ENCODE data around the gene UGT3A2.
"Not testable (repeated sequence)": the region's sequence is repeated elsewhere in the genome, so short reads cannot be mapped to it uniquely, and the experiment has no call there.

Gene UGT3A2

DNA sequence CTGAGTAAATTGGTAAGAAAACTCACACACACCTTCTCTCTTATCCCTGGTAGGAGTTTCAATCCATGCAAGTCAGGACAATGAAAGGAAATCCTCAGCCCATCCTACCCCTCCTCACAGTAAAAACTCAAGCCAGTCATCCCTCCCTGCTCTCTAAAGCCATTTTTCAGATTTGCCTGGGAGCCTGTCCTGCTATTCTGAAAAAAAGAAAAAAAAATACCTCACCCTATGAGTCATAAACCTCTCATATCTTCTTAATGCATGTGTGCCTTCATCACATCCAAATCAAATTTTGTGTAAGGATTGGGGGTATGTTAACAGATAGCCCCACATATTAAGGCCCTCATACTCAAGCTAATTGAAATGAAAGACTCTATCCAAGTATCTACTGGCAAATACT, 14.1 kb downstream of the UGT3A2 start:
- no peak for DNase-seq (ENCODE audit: low read depth)

DNA sequence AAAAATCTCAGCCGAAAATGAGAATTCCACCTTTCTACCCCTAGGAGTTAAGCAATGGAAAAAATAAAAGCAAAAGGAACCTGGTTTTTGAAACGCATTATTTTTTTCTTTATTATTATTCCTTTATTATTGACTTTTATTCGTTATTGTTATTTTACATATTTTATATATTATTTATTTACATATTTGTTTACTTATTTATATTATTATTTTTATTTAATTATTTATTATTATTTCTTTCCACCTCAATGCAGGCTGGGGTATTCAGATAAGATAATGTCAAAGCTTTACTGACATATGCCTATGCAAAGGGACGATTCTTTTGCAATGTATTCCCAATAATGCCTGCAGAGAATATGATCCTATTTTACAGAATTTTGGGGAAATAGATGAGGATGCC, 16.7 kb downstream of the UGT3A2 start:
- DNase-seq (ENCODE audit: low read depth) = no peak

DNA sequence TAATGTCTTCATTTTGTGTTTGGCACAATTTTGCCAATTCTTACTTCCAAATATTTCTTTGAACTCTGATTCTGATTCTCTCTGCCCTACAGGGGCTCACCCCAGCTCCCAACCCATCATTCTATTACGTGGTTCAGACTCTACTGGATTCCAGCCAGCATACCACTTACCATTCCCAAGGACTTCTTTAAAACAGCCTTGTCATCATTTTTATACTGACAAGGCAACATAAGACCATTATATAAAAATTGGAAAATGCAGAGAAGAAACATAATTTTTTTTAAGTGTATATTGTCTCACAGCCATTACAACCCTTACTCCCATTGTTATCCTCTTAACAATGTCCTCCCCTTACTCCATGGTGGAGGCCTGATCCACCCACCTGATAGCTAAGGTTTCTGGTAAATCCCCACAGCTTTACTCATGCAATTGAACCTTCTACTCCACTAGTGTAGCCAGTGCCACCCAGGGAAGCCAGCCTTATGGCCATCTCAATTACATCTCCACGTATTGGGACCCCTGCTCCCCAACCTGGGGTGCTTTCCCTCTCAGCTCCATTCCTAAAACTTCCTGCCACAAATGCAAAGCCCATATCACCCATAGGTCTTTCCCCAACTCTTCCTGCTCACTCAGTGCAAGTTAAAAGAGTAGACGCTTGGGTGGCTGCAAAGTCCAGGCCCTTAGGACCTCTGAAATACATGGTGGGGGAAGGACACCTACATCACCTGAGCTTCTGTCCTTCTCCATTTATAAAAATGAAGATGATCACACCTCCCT, 19.1 kb downstream of the UGT3A2 start:
- no peak for DNase-seq (ENCODE audit: low read depth)

- DNase-seq (ENCODE audit: low read depth) = no peak
Observed at GRCh38 chr5:36045895-36046294, 20.8 kb downstream of the UGT3A2 start.

GRCh38 chr5:36041537-36041845, 25.2 kb downstream of the UGT3A2 start:
- no peak for DNase-seq (ENCODE audit: low read depth)

GRCh38 chr5:36040651-36041536, 25.8 kb downstream of the UGT3A2 start:
- no peak for DNase-seq (ENCODE audit: low read depth)

DNA sequence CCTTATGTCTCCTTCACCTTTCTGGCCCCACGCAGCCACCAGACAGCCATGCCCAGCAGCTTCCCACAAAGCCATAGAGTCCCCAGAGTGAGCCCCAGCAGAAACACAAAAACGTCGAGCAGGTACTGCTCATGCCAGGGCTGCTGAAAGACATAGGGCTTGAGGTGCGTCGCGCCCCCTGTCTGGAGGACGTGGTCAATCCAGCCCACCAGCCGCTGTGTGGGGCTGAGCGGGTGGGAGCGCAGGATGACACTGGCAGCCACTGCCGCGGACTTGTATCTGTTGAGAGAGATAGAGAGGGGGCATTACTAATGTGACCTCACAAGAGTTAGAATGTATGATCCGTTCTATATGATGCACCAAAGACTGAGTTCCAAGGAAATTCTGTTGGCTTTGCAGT, 31.0 kb downstream of the UGT3A2 start:
- DNase-seq (ENCODE audit: low read depth) = no peak

GRCh38 chr5:36034536-36035134, 32.0 kb downstream of the UGT3A2 start:
- DNase-seq (ENCODE audit: low read depth) = not testable (repeated sequence)

GRCh38 chr5:36033486-36033885, 33.2 kb downstream of the UGT3A2 start:
- DNase-seq (ENCODE audit: low read depth) = no peak

- no peak for DNase-seq (ENCODE audit: low read depth)
Observed at GRCh38 chr5:36033047-36033446, 33.6 kb downstream of the UGT3A2 start.

DNA sequence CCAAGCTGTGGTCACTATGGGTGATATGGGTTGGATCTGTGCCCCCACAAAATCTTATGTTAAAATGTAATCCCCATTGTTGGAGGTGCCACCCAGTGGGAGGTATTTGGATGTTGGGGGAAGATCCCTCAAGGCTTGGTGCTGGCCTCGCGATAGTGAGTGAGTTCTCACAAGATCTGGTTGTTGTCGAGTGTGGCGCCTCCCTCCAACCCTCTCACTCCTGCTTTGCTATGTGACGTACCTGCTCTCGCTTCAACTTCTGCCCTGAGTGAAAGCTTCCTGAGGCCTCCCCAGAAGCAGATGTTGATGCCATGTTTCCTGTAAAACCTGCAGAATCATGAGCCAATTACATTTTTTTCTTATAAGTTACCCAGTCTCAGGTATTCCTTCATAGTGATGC, 35.5 kb downstream of the UGT3A2 start:
- no peak for DNase-seq (ENCODE audit: low read depth)

- DNase-seq (ENCODE audit: low read depth) = no peak
Observed at GRCh38 chr5:36029914-36030313, 36.8 kb downstream of the UGT3A2 start.

DNA sequence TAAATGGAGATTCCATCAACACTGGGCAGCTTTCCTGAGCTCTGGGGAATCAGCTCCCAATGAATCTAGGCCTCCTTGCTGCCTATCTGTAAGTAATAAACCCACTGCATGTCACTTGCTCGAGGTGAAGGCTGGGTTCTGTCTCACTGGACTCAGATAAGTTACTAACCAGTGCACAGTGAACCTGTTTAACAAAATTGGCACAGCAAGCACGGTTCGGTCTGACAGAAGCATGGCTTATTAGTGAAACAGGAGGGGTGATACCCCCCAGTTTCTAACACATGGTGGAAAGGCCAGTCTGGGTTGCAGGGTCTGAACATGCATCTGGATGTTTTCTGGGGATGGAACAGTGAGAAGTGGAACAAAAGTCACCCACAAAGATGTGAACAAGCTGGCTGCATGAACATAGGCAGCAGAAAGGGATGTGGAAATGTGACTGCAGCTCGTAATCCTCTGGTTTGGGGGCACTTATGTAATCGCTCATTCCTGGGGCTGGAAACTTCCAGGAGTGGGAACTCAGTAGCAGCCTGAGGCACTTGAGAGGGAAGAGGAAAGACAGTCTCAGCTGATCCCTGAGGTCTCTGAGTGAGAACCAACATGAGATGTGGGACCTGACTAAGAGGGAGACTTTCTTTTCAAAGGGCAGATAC, 37.7 kb downstream of the UGT3A2 start:
- DNase-seq (ENCODE audit: low read depth) = no peak

- DNase-seq (ENCODE audit: low read depth) = no peak
Observed at GRCh38 chr5:36027711-36028110, 39.0 kb downstream of the UGT3A2 start.

GRCh38 chr5:36026706-36027465, 39.8 kb downstream of the UGT3A2 start:
- no peak for DNase-seq (ENCODE audit: low read depth)

GRCh38 chr5:36022246-36022645, 44.4 kb downstream of the UGT3A2 start:
- DNase-seq (ENCODE audit: low read depth) = not testable (repeated sequence)

DNA sequence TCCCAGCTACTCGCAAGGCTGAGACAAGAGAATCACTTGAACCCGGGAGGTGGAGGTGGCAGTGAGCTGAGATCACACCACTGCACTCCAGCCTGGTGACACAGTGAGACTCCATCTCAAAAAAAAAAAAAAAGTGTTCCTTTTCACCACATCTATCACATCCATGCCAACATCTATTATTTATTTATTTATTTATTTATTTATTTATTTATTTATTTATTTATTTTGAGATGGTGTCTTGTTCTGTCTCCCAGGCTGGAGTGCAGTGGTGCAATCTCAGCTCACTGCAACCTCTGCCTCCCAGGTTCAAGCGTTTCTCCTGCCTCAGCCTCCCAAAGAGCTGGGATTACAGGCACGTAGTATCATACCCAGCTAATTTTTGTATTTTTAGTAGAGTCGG, 47.1 kb downstream of the UGT3A2 start:
- DNase-seq (ENCODE audit: low read depth) = not testable (repeated sequence)

DNA sequence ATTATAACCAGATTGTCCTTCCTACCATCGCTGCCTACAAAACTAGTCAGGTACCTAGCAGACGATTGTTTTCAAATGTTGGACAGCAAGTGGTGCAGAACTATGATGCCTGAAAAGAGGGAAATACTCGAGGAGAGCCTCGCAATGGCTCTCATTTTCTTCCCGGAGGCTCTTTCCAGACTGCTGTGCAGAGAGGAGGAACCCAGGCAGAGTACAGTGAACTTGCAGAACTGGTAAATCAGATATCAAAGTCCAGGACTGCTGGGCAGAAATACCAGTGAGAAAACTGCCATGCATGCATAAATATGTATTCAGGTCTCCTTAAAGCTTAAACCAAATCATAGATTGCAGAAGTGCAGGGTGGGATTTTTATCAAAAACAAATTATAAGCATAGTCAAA, 49.1 kb downstream of the UGT3A2 start:
- no peak for DNase-seq (ENCODE audit: low read depth)

DNA sequence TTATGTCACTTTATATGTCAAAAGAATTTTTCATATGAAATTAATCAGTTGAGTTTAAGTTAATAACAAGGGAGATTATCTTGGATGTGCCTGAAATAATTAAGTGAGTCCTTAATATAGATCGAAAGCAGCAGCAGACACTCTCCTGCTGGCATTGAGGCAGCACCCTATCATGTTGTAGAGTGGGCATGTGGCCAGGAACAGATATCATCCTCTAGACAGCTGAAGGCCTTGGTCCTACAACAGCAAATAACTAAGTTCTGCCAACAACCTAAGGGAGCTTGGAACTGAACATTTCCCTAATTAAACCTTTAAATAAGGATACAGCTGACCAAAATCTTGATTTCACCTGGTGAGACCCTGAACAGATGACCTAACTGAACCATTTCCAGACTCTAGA, 49.7 kb downstream of the UGT3A2 start:
- DNase-seq (ENCODE audit: low read depth) = no peak

GRCh38 chr5:36013182-36013581, 53.5 kb downstream of the UGT3A2 start:
- DNase-seq (ENCODE audit: low read depth) = no peak

- DNase-seq (ENCODE audit: low read depth) = no peak
Observed at GRCh38 chr5:36009698-36010097, 57.0 kb downstream of the UGT3A2 start.

DNA sequence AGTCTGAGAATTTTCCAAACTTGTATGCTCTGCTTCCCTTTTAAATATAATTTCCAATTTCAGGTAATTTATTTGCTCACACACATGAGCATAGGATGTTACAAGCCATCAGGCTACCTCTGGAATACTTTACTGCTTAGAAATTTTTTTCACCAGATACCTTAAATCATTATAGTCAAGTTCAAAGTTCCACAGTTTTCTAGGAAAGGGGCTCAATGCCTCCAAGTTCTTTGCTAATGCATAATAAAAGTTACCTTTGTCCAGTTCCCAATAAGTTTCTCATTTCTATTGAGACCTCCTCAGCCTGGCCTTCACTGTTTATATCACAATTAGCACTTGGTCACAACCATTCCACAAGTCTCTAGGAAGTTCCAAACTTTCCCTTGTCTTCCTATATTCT, 59.3 kb downstream of the UGT3A2 start:
- no peak for DNase-seq (ENCODE audit: low read depth)

Data from amniotic epithelial cell (primary cell).